ENCODE results near the gene GATAD2B.

Gene GATAD2B

GRCh38 chr1:153877112-153877511, 45.7 kb downstream of the GATAD2B start:
- no peak overlapping the region for H3K27ac ChIP-seq
- TF ChIP-seq CTCF (conservative IDR thresholded peaks at IDR 0.05), result no peak

- H3K27ac ChIP-seq, result no peak overlapping the region
- TF ChIP-seq CTCF (conservative IDR thresholded peaks at IDR 0.05), result no peak
Measured at GRCh38 chr1:153872934-153873333, 49.8 kb downstream of the GATAD2B start.

GRCh38 chr1:153872331-153872730, 50.4 kb downstream of the GATAD2B start:
- no peak for TF ChIP-seq CTCF (conservative IDR thresholded peaks at IDR 0.05)
- no peak overlapping the region for H3K27ac ChIP-seq

GRCh38 chr1:153869486-153869885, 53.3 kb downstream of the GATAD2B start:
- H3K27ac ChIP-seq, result no peak overlapping the region
- TF ChIP-seq CTCF (conservative IDR thresholded peaks at IDR 0.05), result no peak

GRCh38 chr1:153866045-153866850, 56.5 kb downstream of the GATAD2B start:
- TF ChIP-seq CTCF (conservative IDR thresholded peaks at IDR 0.05), result no peak
- no peak overlapping the region for H3K27ac ChIP-seq

- TF ChIP-seq CTCF (conservative IDR thresholded peaks at IDR 0.05), result no peak
Measured at GRCh38 chr1:153860285-153860684, 62.5 kb downstream of the GATAD2B start.

GRCh38 chr1:153857505-153857904, 65.3 kb downstream of the GATAD2B start:
- H3K27ac ChIP-seq, result no peak overlapping the region
- no peak for TF ChIP-seq CTCF (conservative IDR thresholded peaks at IDR 0.05)

More at GRCh38 chr1:153860285-153860684, 62.5 kb downstream of the GATAD2B start:
- no peak overlapping the region for H3K27ac ChIP-seq

All from VCaP (cell line).